ENCODE measurements around the gene USP5. TPM values are rescaled to one million over a fixed set of nuclear protein-coding genes. Genes with fewer than 3 reads are reported as not detected.
"Not testable (repeated sequence)": the region's sequence is repeated elsewhere in the genome, so short reads cannot be mapped to it uniquely, and the experiment has no call there.

The USP5 gene
- total and polyA plus RNA-seq, 11 donors, result 23.4 to 96.8 (median 60.6) TPM

DNA sequence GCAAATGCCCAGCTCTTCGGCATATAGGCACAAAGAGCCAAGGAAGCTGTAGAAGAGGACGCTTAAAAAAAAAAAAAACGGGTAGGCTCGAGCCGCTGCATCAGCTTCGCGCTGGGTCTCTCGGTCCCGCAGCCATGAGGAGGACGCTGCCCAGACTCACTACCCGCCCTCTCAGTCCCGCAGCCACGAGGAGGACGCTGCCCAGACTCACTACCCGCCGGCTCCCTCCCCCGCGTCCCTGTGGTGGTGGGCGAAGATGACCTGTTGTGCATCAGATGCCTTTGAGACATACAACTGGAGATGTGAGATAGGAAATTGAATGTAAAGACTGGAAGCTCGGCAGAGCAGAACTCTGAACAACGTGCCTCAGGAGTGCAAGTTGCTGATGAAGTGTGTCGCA, 32.6 kb downstream of the USP5 start:
- intact Hi-C loops (cut with DNase I), result no loop called here
- WGBS, 4 donors, result 73 to 77% (median 75%) methylated on average over 22 of the region's 22 CpGs
- ATAC-seq, result peak in 1 of 4 donors; percentile 25
- H3K4me1 ChIP-seq, result no peaks in the 10 kb centered on the region
- TF ChIP-seq POLR2A (IDR thresholded peaks at IDR 0.05) (no peak), CTCF (IDR thresholded peaks at IDR 0.05) (no peak)
- H3K36me3 ChIP-seq, result peaks cover 0 to 25% (median 15%) of the 10 kb centered on the region in 9 donors
- no peaks in the 10 kb centered on the region for H3K27me3 ChIP-seq
- DNase-seq, result no peak
- no peaks in the 10 kb centered on the region for H3K9me3 ChIP-seq
- H3K4me3 ChIP-seq, result no peak overlapping the region
- H3K27ac ChIP-seq, result no peak overlapping the region

- H3K4me1 ChIP-seq; H3K27me3 ChIP-seq; ATAC-seq; DNase-seq; intact Hi-C loops (cut with DNase I); H3K27ac ChIP-seq; H3K4me3 ChIP-seq; H3K9me3 ChIP-seq: not testable (repeated sequence)
- peaks cover 0 to 25% (median 15%) of the 10 kb centered on the region in 9 donors for H3K36me3 ChIP-seq
- 79 to 89% (median 83%) methylated on average over 11 to 12 of the region's 15 CpGs for WGBS, 4 donors
These were observed 34.5 kb downstream of the USP5 start for GRCh38 chr12:6886206-6886999.

DNA sequence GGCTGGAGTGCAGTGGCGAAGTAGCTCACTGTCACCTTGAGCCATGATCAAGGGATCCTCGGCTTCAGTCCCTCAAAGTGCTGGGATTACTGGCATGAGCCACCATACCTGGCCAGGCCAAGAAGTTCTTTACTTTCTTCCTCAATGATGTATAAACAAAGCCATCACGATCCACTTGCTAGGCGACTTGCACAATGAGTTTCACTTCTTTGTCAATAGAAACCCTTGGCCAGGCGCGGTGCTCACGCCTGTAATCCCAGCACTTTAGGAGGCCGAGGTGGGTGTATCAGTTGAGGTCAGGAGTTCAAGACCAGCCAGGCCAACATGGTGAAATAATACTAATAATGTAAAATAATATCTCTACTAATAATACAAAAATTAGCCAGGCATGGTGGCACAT, 35.5 kb downstream of the USP5 start:
- Histone ChIP-seq H3K9me3 (no peaks in the 10 kb centered on the region), H3K36me3 (peaks cover 0 to 25% (median 15%) of the 10 kb centered on the region in 9 donors), H3K4me1 (peaks cover 0 to 14% (median 6%) of the 10 kb centered on the region in 12 donors), H3K27me3 (no peaks in the 10 kb centered on the region), H3K4me3 (no peak overlapping the region), H3K27ac (no peak overlapping the region)
- no peak for ATAC-seq
- intact Hi-C loops (cut with DNase I), result no loop called here
- 88 to 93% (median 89%) methylated on average over 8 of the region's 8 CpGs for WGBS, 4 donors
- no peak for DNase-seq
- TF ChIP-seq POLR2A (IDR thresholded peaks at IDR 0.05), result no peak
- TF ChIP-seq CTCF (IDR thresholded peaks at IDR 0.05), result no peak

DNA sequence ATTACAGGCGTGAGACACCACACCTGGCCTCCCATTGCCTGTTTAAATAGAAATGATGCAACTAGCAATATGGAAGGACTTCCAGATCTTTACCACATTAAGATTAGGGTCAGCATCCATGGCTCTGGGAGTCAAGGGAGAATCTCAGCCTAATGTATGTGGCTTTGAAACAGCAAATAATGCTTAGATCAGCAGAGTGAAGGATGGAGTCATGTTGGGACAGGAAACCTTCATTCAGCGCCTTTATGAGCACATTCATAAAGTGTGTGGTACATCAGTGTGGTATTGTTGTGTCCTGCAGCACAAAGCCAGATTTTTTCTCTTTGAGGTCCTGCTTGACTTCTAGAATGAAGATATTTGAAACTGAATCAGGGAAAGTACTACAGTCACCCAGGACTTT, 36.4 kb downstream of the USP5 start:
- intact Hi-C loops (cut with DNase I), result no loop called here
- no peak overlapping the region for H3K4me3 ChIP-seq
- H3K9me3 ChIP-seq, result no peaks in the 10 kb centered on the region
- DNase-seq, result no peak
- H3K27ac ChIP-seq, result no peak overlapping the region
- no peaks in the 10 kb centered on the region for H3K27me3 ChIP-seq
- WGBS, 4 donors, result 87 to 93% (median 91%) methylated on average over 2 of the region's 2 CpGs
- peaks cover 0 to 20% (median 14%) of the 10 kb centered on the region in 9 donors for H3K36me3 ChIP-seq
- no peak for ATAC-seq
- TF ChIP-seq POLR2A (IDR thresholded peaks at IDR 0.05), result no peak
- no peak for TF ChIP-seq CTCF (IDR thresholded peaks at IDR 0.05)
- H3K4me1 ChIP-seq, result peaks cover 0 to 14% (median 6%) of the 10 kb centered on the region in 12 donors

GRCh38 chr12:6888794-6889193, 36.8 kb downstream of the USP5 start:
- H3K27ac ChIP-seq; DNase-seq; H3K27me3 ChIP-seq; H3K9me3 ChIP-seq; intact Hi-C loops (cut with DNase I); ATAC-seq; H3K4me3 ChIP-seq: not testable (repeated sequence)
- H3K4me1 ChIP-seq, result peaks cover 0 to 14% (median 6%) of the 10 kb centered on the region in 12 donors
- WGBS, 4 donors, result 67 to 89% (median 84%) methylated on average over 7 of the region's 7 CpGs
- peaks cover 0 to 17% (median 11%) of the 10 kb centered on the region in 9 donors for H3K36me3 ChIP-seq

- not testable (repeated sequence) for DNase-seq, H3K9me3 ChIP-seq, ATAC-seq, H3K27me3 ChIP-seq, H3K36me3 ChIP-seq
- Histone ChIP-seq H3K4me3 (peak overlapping the region in 3 of 12 donors; percentile 55 to 66 (median 63)), H3K4me1 (peaks cover 0 to 14% (median 6%) of the 10 kb centered on the region in 12 donors), H3K27ac (peak overlapping the region in 11 of 12 donors; percentile 74 to 97 (median 89))
- WGBS, 4 donors, result 94 to 96% (median 95%) methylated on average over 21 of the region's 21 CpGs
- intact Hi-C loops (cut with DNase I), result loop anchor here in 1 of 10 donors (2.0 kb wide), 1 partner anchor 17 kb away; the partner anchor contains the start of gene SPSB2
These were observed 38.0 kb downstream of the USP5 start for GRCh38 chr12:6889775-6890573.

All from heart left ventricle (tissue), 16 donors.